SK-N-SH (cell line): ENCODE results near the gene DISP1. TPM values are rescaled to one million over a fixed set of nuclear protein-coding genes. Genes with fewer than 3 reads are reported as not detected.
A peak's percentile ranks its signal among the peaks of the same experiment; 100 is the strongest.

ENCODE experiments used
- CTCF ChIA-PET: fragments of 300-600, 350-600 bp; formaldehyde crosslinking; extraction: SDS; loops from one replicate; lab custom pipeline; 2021; lab: Yijun Ruan, JAX
- POLR2A ChIA-PET: fragments of 350-600 bp; sonication (Branson Sonifier 250); formaldehyde crosslinking; extraction: SDS; loops from one replicate; lab custom pipeline; 2020; ENCODE audit warnings: antibody characterized with exemption, inconsistent platforms; lab: Yijun Ruan, JAX
- DNase-seq: peaks from one replicate; pipeline ENCODE4 v3.0.0; 2012
- H2AFZ ChIP-seq: fragments of 200-600 bp; sonication (generic); 2 replicates; pipeline ENCODE4 v1.8.1; 2016; ENCODE audit warnings: antibody characterized with exemption, mild to moderate bottlenecking, low read depth
- H3F3A ChIP-seq: fragments of 200-600 bp; sonication (generic); replicated peaks from 2 replicates; pipeline ENCODE3; 2016; ENCODE audit warnings: antibody characterized with exemption, mild to moderate bottlenecking; ENCODE audit not compliant: insufficient read depth
- H3K27ac ChIP-seq, 2 experiments: fragments of 200-500 bp in 1 of 2; fragments of 200-600 bp in 1 of 2; sonication (Bioruptor generic) in 1 of 2; sonication (generic), shearing (Covaris generic) in 1 of 2; 2 replicates each; pipeline versions ENCODE4 v1.5.1 to v1.6.1; 2014 to 2016; ENCODE audit warnings: low read depth in 2 of 2, inconsistent platforms in 1 of 2, low read length in 1 of 2, mild to moderate bottlenecking in 1 of 2, mixed read lengths in 1 of 2
- H3K27me3 ChIP-seq: fragments of 200-600 bp; sonication (generic), shearing (Covaris generic); 2 replicates; pipeline ENCODE4 v1.6.1; 2016; ENCODE audit warnings: mixed run types; ENCODE audit not compliant: insufficient read depth
- H3K36me3 ChIP-seq, 2 experiments: fragments of 200-500 bp in 1 of 2; fragments of 200-600 bp in 1 of 2; sonication (Bioruptor generic) in 1 of 2; sonication (generic) in 1 of 2; replicated peaks in 1 of 2; 2 replicates each; pipeline versions ENCODE3 to v1.5.1; 2014 to 2016; ENCODE audit warnings: low read length in 1 of 2, mild to moderate bottlenecking in 1 of 2; ENCODE audit not compliant: insufficient read depth in 2 of 2, control insufficient read depth in 1 of 2
- H3K4me1 ChIP-seq, 2 experiments: fragments of 200-500 bp in 1 of 2; fragments of 200-600 bp in 1 of 2; sonication (Bioruptor generic) in 1 of 2; sonication (generic), shearing (Covaris generic) in 1 of 2; 2 replicates each; pipeline versions ENCODE4 v1.5.1 to v1.6.1; 2014 to 2016; ENCODE audit warnings: low read depth in 1 of 2, low read length in 1 of 2, mixed run types in 1 of 2; ENCODE audit not compliant: insufficient read depth in 2 of 2, control insufficient read depth in 1 of 2
- H3K4me2 ChIP-seq: fragments of 200-600 bp; sonication (generic), shearing (Covaris generic); 2 replicates; pipeline ENCODE4 v1.6.1; 2017; ENCODE audit warnings: mixed run types
- H3K4me3 ChIP-seq, 2 experiments: fragments of 200-500 bp in 1 of 2; fragments of 200-600 bp in 1 of 2; sonication (Bioruptor generic) in 1 of 2; sonication (generic), shearing (Covaris generic) in 1 of 2; 2 replicates each; pipeline versions ENCODE4 v1.5.1 to v1.8.1; 2014 to 2016; ENCODE audit warnings: low read depth in 2 of 2, inconsistent platforms in 1 of 2, low read length in 1 of 2, mild to moderate bottlenecking in 1 of 2, mixed read lengths in 1 of 2, moderate library complexity in 1 of 2
- H3K79me2 ChIP-seq: fragments of 200-600 bp; sonication (generic); 2 replicates; pipeline ENCODE4 v1.8.1; 2017; ENCODE audit warnings: mild to moderate bottlenecking; ENCODE audit not compliant: insufficient read depth
- H3K9ac ChIP-seq: fragments of 200-600 bp; sonication (generic); 2 replicates; pipeline ENCODE4 v1.6.1; 2017; ENCODE audit warnings: mixed run types
- H3K9me2 ChIP-seq: fragments of 200-600 bp; sonication (generic); 2 replicates; pipeline ENCODE4 v1.6.1; 2017; ENCODE audit warnings: mixed run types
- H3K9me3 ChIP-seq: fragments of 200-600 bp; sonication (generic); 2 replicates; pipeline ENCODE4 v1.6.1; 2017; ENCODE audit warnings: mixed run types, mild to moderate bottlenecking, moderate library complexity
- H4K20me1 ChIP-seq: fragments of 200-600 bp; sonication (generic); 2 replicates; pipeline ENCODE4 v1.6.1; 2017; ENCODE audit warnings: mild to moderate bottlenecking, mixed run types; ENCODE audit not compliant: insufficient read depth
- CHD2 ChIP-seq: fragments of 150-350 bp; IDR thresholded peaks from 2 replicates; pipeline ENCODE4 v1.6.1; 2018; ENCODE audit warnings: low read length; ENCODE audit not compliant: partially characterized antibody
- ELF1 ChIP-seq: IDR thresholded peaks from 2 replicates; pipeline ENCODE4 v1.4.0; 2012
- EZH2phosphoT487 ChIP-seq: fragments of 200-600 bp; sonication (generic); IDR thresholded peaks from 2 replicates; pipeline ENCODE4 v1.6.1; 2017; ENCODE audit warnings: low read depth, mixed run types, mild to moderate bottlenecking, antibody characterized with exemption, moderate library complexity, borderline replicate concordance
- FOSL2 ChIP-seq: IDR thresholded peaks from 2 replicates; pipeline ENCODE4 v1.4.0; 2012; ENCODE audit warnings: low read depth, mild to moderate bottlenecking, moderate library complexity, borderline replicate concordance
- FOXJ3 ChIP-seq: sonication (generic); formaldehyde crosslinking; IDR thresholded peaks from 2 replicates; pipeline ENCODE4 v1.5.1; 2020; ENCODE audit warnings: mild to moderate bottlenecking, missing genetic modification reagents
- FOXM1 ChIP-seq: IDR thresholded peaks from 2 replicates; pipeline ENCODE4 v1.4.0; 2012; ENCODE audit warnings: low read depth, mild to moderate bottlenecking
- JUND ChIP-seq: IDR thresholded peaks from 2 replicates; pipeline ENCODE4 v1.4.0; 2012
- NFIC ChIP-seq: IDR thresholded peaks from 2 replicates; pipeline ENCODE4 v1.4.0; 2012; ENCODE audit warnings: borderline replicate concordance
- POLR2AphosphoS5 ChIP-seq: IDR thresholded peaks from 2 replicates; pipeline ENCODE4 v1.6.1; 2012; ENCODE audit warnings: low read depth, low read length
- RAD21 ChIP-seq: IDR thresholded peaks from 2 replicates; pipeline ENCODE4 v1.6.1; 2012; ENCODE audit warnings: mild to moderate bottlenecking, low read length
- RFX5 ChIP-seq: IDR thresholded peaks from 2 replicates; pipeline ENCODE4 v1.6.1; 2012; ENCODE audit warnings: mild to moderate bottlenecking, improper control_type of control experiment, low read length
- SIN3A ChIP-seq: IDR thresholded peaks from 2 replicates; pipeline ENCODE4 v1.6.1; 2012; ENCODE audit warnings: low read depth, mild to moderate bottlenecking, low read length, moderate library complexity, borderline replicate concordance
- SMC3 ChIP-seq: IDR thresholded peaks from 2 replicates; pipeline ENCODE4 v1.6.1; 2012; ENCODE audit warnings: low read depth, low read length, improper control_type of control experiment
- YY1 ChIP-seq: IDR thresholded peaks from 2 replicates; pipeline ENCODE4 v1.4.0; 2012; ENCODE audit warnings: low read depth, mild to moderate bottlenecking
- WGBS: methylation state at CpG from one replicate; pipeline ENCODE4 v1.1.6; 2017; ENCODE audit warnings: low lambda C conversion rate; 5-methylcytosine and 5-hydroxymethylcytosine counted together
- polyA plus RNA-seq, 3 experiments: library from polyadenylated mRNA; depleted of rRNA; stranded (reverse); fragments of >200 nt; gene quantifications; 2 replicates each; pipeline ENCODE4 v1.2.3, GENCODE V29; 2012
- TF ChIP-seq, protein P1 (sequence below): IDR thresholded peaks from 2 replicates; pipeline ENCODE4 v1.4.0; 2012; ENCODE audit warnings: low read depth, borderline replicate concordance
- TF ChIP-seq, protein P2 (sequence below): IDR thresholded peaks from 2 replicates; pipeline ENCODE4 v1.4.0; 2012; ENCODE audit warnings: low read depth
- TF ChIP-seq, protein P3 (sequence below): IDR thresholded peaks from 2 replicates; pipeline ENCODE4; 2012

Gene DISP1
- polyA plus RNA-seq, 1 of the 3 experiments (the other 2 are of a cell fraction) = 4.4 TPM

DNA sequence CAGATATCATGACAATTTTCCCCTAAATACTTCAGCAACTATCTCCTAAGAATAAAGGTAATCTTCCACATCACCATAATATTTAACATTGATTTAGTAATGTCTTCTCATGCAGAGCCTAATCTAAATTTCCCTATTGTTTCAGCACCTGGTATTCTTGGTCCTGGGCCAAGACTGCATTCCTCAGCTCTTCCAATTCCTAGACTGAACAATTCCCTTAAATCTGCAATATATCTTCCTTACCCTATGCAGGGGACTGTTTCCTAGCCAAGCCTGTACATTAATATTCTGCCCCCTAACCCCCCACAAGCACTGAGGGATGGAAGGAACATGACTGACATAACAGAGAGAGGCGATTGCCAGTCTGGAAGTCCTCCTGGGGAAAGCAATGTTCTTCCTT, 28.7 kb upstream of the DISP1 start:
- no peaks in the 10 kb centered on the region for H3K79me2 ChIP-seq
- H4K20me1 ChIP-seq = no peaks in the 10 kb centered on the region
- TF ChIP-seq EZH2phosphoT487 (no peak), POLR2AphosphoS5 (no peak), FOXM1 (no peak), NFIC (peak; percentile 49; the same call in 1 of the 2 replicates), ELF1 (no peak)
- TF ChIP-seq, protein P1, sequence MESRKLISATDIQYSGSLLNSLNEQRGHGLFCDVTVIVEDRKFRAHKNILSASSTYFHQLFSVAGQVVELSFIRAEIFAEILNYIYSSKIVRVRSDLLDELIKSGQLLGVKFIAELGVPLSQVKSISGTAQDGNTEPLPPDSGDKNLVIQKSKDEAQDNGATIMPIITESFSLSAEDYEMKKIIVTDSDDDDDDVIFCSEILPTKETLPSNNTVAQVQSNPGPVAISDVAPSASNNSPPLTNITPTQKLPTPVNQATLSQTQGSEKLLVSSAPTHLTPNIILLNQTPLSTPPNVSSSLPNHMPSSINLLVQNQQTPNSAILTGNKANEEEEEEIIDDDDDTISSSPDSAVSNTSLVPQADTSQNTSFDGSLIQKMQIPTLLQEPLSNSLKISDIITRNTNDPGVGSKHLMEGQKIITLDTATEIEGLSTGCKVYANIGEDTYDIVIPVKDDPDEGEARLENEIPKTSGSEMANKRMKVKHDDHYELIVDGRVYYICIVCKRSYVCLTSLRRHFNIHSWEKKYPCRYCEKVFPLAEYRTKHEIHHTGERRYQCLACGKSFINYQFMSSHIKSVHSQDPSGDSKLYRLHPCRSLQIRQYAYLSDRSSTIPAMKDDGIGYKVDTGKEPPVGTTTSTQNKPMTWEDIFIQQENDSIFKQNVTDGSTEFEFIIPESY = no peak
- H3K27ac ChIP-seq = no peak overlapping the region
- WGBS = 71% methylated on average over 1 of the region's 1 CpG
- no peak overlapping the region for H3K9ac ChIP-seq
- no peaks in the 10 kb centered on the region for H3K36me3 ChIP-seq
- CTCF ChIA-PET = interaction anchor here (3.7 kb wide), 1 partner anchor 304 kb away, joined by 13 read pairs; no protein-coding TSS in a partner anchor
- no peak for DNase-seq
- no peak overlapping the region for H3K4me3 ChIP-seq
- H3K9me2 ChIP-seq = no peaks in the 10 kb centered on the region
- H3K4me2 ChIP-seq = no peak overlapping the region
- peaks cover 8% of the 10 kb centered on the region; the same call in 1 of the 2 replicates for H3K27me3 ChIP-seq
- no peaks in the 10 kb centered on the region for H3K9me3 ChIP-seq
- POLR2A ChIA-PET = no interaction called here
- H3F3A ChIP-seq = no peaks in the 10 kb centered on the region
- H3K4me1 ChIP-seq = no peaks in the 10 kb centered on the region; a peak in 1 of 4 replicates
- H2AFZ ChIP-seq = no peak overlapping the region

DNA sequence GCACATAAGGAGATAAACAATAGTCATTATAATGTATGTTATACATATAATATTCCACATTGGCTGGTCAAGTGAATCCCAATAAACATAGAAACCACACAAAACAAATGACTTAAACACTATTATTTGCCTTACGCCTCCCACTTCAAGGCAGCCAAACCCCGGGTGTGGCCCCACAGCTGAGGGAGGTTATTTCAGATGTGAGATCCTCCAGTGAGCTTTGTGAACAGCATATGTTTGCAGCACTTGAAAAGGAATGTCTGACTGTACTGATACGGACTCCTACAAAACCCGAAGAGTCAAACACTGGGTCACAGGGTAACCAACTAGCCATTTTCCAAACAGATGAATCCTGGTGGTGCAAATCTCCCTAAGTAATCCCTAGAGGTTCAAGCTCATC, 27.1 kb upstream of the DISP1 start:
- no peaks in the 10 kb centered on the region for H3K9me2 ChIP-seq
- H4K20me1 ChIP-seq = no peaks in the 10 kb centered on the region
- CTCF ChIA-PET = interaction anchor here (0.6 to 3.7 kb wide), 7 partner anchors 55 to 349 kb away, joined by 3 to 13 read pairs (median 3); no protein-coding TSS in a partner anchor
- H3K27me3 ChIP-seq = peaks cover 8% of the 10 kb centered on the region; the same call in 1 of the 2 replicates
- H3K36me3 ChIP-seq = no peaks in the 10 kb centered on the region
- H2AFZ ChIP-seq = no peak overlapping the region
- H3K9me3 ChIP-seq = no peaks in the 10 kb centered on the region
- no peak overlapping the region for H3K27ac ChIP-seq
- H3K4me2 ChIP-seq = no peak overlapping the region
- POLR2A ChIA-PET = no interaction called here
- no peak overlapping the region for H3K9ac ChIP-seq
- TF ChIP-seq, protein P2, sequence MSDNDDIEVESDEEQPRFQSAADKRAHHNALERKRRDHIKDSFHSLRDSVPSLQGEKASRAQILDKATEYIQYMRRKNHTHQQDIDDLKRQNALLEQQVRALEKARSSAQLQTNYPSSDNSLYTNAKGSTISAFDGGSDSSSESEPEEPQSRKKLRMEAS = no peak
- TF ChIP-seq POLR2AphosphoS5 (no peak), YY1 (no peak), SIN3A (no peak), SMC3 (no peak), FOSL2 (no peak), JUND (no peak), RFX5 (no peak), CHD2 (no peak), FOXJ3 (CRISPR knock-in tag) (no peak), RAD21 (no peak)
- TF ChIP-seq, protein P3, sequence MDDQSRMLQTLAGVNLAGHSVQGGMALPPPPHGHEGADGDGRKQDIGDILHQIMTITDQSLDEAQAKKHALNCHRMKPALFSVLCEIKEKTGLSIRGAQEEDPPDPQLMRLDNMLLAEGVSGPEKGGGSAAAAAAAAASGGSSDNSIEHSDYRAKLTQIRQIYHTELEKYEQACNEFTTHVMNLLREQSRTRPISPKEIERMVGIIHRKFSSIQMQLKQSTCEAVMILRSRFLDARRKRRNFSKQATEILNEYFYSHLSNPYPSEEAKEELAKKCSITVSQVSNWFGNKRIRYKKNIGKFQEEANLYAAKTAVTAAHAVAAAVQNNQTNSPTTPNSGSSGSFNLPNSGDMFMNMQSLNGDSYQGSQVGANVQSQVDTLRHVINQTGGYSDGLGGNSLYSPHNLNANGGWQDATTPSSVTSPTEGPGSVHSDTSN = no peak
- no peaks in the 10 kb centered on the region; a peak in 1 of 4 replicates for H3K4me1 ChIP-seq
- no peak for DNase-seq
- H3K79me2 ChIP-seq = no peaks in the 10 kb centered on the region
- H3F3A ChIP-seq = no peaks in the 10 kb centered on the region
- WGBS = 72% methylated on average over 4 of the region's 4 CpGs
- no peak overlapping the region for H3K4me3 ChIP-seq
